ENCODE measurements around the gene TMCO4. TPM values are rescaled to one million over a fixed set of nuclear protein-coding genes. Genes with fewer than 3 reads are reported as not detected.

Gene TMCO4
- total and polyA plus RNA-seq, 9 donors, result 1.7 to 3.7 (median 2.0) TPM

DNA sequence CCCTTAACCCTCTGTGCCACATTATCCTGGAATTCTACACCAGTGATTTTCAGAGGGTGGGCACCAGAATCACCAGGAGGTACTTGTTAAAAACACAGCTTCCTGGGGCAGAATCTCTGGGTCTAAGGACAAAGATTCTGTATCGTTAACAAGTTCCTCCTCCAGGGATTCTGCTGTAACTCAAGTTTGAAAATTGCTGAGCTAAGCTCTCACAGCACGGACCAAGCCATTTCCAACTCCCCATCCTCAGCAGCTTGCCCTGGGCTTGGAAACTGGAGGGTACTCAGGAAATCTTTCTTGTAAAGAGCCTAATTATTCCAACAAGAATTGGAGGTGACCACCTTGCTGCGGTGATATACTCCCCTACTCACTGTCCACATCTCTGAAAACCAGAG, 48.8 kb downstream of the TMCO4 start:
- no peak overlapping the region for H3K4me3 ChIP-seq (ENCODE audit: low read length)
- DNase-seq, result no peak
- WGBS (ENCODE audit: insufficient coverage), result 60% methylated on average over 1 of the region's 3 CpGs
- H3K27ac ChIP-seq (ENCODE audit: low read length), result no peak overlapping the region
- H3K36me3 ChIP-seq (ENCODE audit: control insufficient read depth, insufficient read depth, low read length), result no peaks in the 10 kb centered on the region
- no peaks in the 10 kb centered on the region for H3K27me3 ChIP-seq (ENCODE audit: control insufficient read depth, insufficient read depth, low read length)
- no peaks in the 10 kb centered on the region for H3K4me1 ChIP-seq (ENCODE audit: control insufficient read depth, insufficient read depth, low read length)
- no peaks in the 10 kb centered on the region for H3K9me3 ChIP-seq (replicated peaks; ENCODE audit: control insufficient read depth, low read depth, low read length)

DNA sequence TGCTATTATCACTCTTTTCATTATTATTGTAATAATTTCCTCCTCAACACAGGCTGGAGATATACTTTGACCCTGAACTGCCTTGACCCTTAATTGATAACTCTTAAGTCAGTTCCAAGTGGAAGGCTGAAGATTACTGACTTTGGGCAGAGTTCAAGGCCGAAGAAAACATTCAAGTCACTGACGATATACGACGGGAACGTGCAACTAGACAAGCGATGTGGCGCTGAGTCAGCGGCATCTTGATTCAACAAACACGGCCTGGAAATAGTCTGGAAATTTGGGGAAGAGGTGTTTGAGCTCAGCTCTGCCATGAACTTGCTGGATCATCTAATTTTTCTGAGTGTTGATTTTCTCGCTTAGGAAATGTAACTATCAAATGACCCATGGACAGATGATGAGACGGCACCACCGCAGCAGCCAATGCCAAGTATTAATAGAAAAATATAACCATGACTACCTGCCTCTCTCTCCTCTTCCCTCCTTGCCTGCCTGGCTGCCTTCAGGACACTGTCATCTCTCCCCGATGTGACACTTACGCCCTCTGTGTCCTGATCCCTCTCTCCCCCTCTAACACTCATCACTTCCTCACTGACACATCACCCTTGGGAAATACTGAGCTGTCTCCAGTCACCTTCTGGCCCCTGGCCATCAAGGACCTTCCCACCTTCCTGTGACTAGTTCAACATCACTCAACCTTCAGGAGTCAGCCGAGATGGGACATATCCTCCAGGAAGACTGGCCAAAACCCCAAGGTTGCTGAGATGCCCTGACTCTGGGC, 49.4 kb downstream of the TMCO4 start:
- no peak for DNase-seq
- Histone ChIP-seq H3K4me3 (ENCODE audit: low read length) (no peak overlapping the region), H3K4me1 (ENCODE audit: control insufficient read depth, insufficient read depth, low read length) (no peaks in the 10 kb centered on the region), H3K27ac (ENCODE audit: low read length) (no peak overlapping the region), H3K27me3 (ENCODE audit: control insufficient read depth, insufficient read depth, low read length) (no peaks in the 10 kb centered on the region), H3K9me3 (replicated peaks; ENCODE audit: control insufficient read depth, low read depth, low read length) (no peaks in the 10 kb centered on the region), H3K36me3 (ENCODE audit: control insufficient read depth, insufficient read depth, low read length) (no peaks in the 10 kb centered on the region)
- 88% methylated on average over 14 of the region's 15 CpGs for WGBS (ENCODE audit: insufficient coverage)

DNA sequence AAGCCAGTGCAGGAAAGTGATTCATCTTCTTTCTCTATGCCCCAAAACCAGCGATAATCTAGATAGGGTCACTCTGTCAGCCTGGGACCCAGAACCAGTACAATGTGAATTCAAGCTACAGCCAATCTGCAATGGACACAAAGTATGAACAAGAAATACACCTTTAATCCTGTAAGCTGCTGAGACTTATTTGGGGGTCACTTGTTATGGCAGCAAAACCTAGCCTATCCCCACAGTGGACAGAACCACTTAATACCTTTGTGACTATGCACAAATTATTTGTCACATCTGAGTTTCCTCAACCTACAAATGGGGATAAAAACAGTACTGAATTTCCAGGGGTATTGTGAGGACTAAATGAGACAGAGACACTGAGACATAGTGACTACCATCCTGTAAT, 50.0 kb downstream of the TMCO4 start:
- DNase-seq, result no peak
- Histone ChIP-seq H3K36me3 (ENCODE audit: control insufficient read depth, insufficient read depth, low read length) (no peaks in the 10 kb centered on the region), H3K27ac (ENCODE audit: low read length) (no peak overlapping the region), H3K27me3 (ENCODE audit: control insufficient read depth, insufficient read depth, low read length) (no peaks in the 10 kb centered on the region), H3K9me3 (replicated peaks; ENCODE audit: control insufficient read depth, low read depth, low read length) (no peaks in the 10 kb centered on the region), H3K4me3 (ENCODE audit: low read length) (no peak overlapping the region), H3K4me1 (ENCODE audit: control insufficient read depth, insufficient read depth, low read length) (no peaks in the 10 kb centered on the region)
- no CpG with 5 or more reads among the region's 1 CpG for WGBS (ENCODE audit: insufficient coverage)

DNA sequence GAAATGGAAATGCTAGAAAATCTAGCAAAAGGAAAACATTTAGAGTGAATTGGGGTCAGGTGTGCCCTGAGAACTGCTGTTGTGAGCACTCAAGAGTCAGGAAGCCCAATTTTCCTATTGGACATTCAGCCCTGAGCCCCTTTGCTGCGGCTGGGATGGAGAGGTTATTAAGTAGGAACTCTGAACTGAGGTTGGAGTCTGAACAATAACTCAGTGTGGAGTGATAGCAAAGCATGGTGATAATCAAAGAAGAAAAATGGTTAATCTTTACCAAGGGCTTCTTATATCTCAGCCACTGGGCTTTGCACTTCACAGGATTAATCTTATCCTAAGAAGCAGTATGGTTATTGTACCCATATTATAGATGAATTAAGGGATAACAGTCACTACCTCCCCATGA, 52.0 kb downstream of the TMCO4 start:
- DNase-seq, result no peak
- H3K36me3 ChIP-seq (ENCODE audit: control insufficient read depth, insufficient read depth, low read length), result no peaks in the 10 kb centered on the region
- H3K4me1 ChIP-seq (ENCODE audit: control insufficient read depth, insufficient read depth, low read length), result no peaks in the 10 kb centered on the region
- no CpG with 5 or more reads among the region's 1 CpG for WGBS (ENCODE audit: insufficient coverage)
- H3K9me3 ChIP-seq (replicated peaks; ENCODE audit: control insufficient read depth, low read depth, low read length), result no peaks in the 10 kb centered on the region
- no peak overlapping the region for H3K4me3 ChIP-seq (ENCODE audit: low read length)
- H3K27me3 ChIP-seq (ENCODE audit: control insufficient read depth, insufficient read depth, low read length), result no peaks in the 10 kb centered on the region
- H3K27ac ChIP-seq (ENCODE audit: low read length), result no peak overlapping the region

DNA sequence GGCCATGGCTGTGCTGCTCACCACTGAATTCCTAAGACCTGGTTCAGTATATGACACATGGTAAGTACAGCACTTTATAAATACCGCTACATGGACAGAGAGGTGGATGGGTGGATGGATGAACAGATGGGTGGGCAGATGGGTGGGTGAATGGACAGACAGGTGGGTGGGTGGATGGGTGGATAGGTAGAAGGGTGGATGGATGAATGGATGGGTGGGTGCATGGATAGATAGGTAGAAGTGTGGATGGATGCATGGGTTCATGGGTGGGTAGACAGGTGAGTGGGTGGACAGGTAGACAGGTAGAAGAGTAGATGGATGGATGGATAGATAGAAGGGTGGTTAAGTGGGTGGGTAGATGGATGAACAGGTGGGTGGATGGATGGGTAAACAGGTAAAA, 54.8 kb downstream of the TMCO4 start:
- no peak for DNase-seq
- no peaks in the 10 kb centered on the region for H3K4me1 ChIP-seq (ENCODE audit: control insufficient read depth, insufficient read depth, low read length)
- no peaks in the 10 kb centered on the region for H3K9me3 ChIP-seq (replicated peaks; ENCODE audit: control insufficient read depth, low read depth, low read length)
- no peaks in the 10 kb centered on the region for H3K36me3 ChIP-seq (ENCODE audit: control insufficient read depth, insufficient read depth, low read length)
- H3K27ac ChIP-seq (ENCODE audit: low read length), result no peak overlapping the region
- 100% methylated on average over 1 of the region's 1 CpG for WGBS (ENCODE audit: insufficient coverage)
- no peaks in the 10 kb centered on the region for H3K27me3 ChIP-seq (ENCODE audit: control insufficient read depth, insufficient read depth, low read length)
- no peak overlapping the region for H3K4me3 ChIP-seq (ENCODE audit: low read length)

DNA sequence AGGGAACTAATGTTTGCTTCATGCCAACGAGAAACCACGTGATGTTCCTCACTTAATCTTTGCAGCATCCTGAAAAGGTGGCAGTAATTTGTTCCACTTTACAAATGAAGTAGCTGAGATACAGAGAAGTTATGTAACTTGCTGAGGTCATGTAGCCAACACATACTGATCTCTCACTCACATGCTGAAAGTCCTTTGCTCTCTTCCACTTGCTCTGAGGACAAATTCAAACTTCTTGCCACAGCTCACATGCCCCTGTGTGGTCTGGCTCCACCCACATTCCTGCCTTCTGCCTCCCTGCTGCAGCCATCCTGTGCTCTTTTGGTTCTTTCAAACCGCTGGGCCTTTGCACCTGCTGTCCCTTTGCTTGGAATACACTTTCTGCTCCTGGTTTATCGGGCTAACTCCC, 55.4 kb downstream of the TMCO4 start:
- no peak for DNase-seq
- Histone ChIP-seq H3K4me3 (ENCODE audit: low read length) (no peak overlapping the region), H3K9me3 (replicated peaks; ENCODE audit: control insufficient read depth, low read depth, low read length) (no peaks in the 10 kb centered on the region), H3K4me1 (ENCODE audit: control insufficient read depth, insufficient read depth, low read length) (no peaks in the 10 kb centered on the region), H3K27ac (ENCODE audit: low read length) (no peak overlapping the region), H3K36me3 (ENCODE audit: control insufficient read depth, insufficient read depth, low read length) (no peaks in the 10 kb centered on the region), H3K27me3 (ENCODE audit: control insufficient read depth, insufficient read depth, low read length) (no peaks in the 10 kb centered on the region)
- 100% methylated on average over 2 of the region's 4 CpGs for WGBS (ENCODE audit: insufficient coverage)

DNA sequence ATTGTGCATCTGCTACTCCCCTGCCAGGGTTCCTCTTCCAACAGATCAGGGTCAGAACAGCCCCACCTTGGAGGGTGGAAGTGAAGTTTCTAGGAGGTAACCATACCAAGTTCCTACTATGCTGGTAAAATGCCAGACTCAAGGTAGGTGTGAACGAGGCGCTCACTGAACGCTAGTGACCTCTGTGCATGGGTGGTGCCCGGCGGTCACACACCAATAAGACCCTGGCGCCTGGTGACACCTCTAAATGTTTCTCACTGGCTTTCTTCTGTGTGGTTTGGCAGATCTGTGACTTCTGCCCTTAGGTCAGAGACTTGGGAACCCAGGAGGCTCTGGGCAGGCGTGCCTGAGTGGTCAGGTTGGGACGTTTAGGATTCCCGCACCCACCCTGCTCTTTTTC, 55.9 kb downstream of the TMCO4 start:
- no peaks in the 10 kb centered on the region for H3K4me1 ChIP-seq (ENCODE audit: control insufficient read depth, insufficient read depth, low read length)
- 85% methylated on average over 9 of the region's 9 CpGs for WGBS (ENCODE audit: insufficient coverage)
- no peak for DNase-seq
- H3K36me3 ChIP-seq (ENCODE audit: control insufficient read depth, insufficient read depth, low read length), result no peaks in the 10 kb centered on the region
- no peaks in the 10 kb centered on the region for H3K27me3 ChIP-seq (ENCODE audit: control insufficient read depth, insufficient read depth, low read length)
- H3K4me3 ChIP-seq (ENCODE audit: low read length), result no peak overlapping the region
- H3K9me3 ChIP-seq (replicated peaks; ENCODE audit: control insufficient read depth, low read depth, low read length), result peaks cover 1% of the 10 kb centered on the region
- no peak overlapping the region for H3K27ac ChIP-seq (ENCODE audit: low read length)

DNA sequence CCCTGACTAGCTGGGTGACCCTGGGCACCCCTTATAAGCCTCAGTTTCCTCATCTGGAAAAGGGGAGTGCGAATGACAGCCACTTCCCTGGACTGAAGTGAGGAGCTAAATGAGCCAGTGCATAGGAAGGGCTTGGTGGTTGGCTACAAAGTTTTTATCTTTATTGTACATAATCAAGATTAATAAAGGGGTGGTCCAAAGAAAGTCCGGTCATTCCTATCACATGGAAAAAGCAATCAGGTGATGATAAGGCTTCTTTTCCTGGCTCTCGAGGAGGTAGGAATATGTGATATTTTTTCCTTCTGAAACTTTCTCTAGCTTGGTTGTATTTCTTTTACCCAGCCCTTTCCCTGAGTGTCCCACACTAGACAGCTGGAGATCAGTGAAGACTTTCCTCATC, 56.5 kb downstream of the TMCO4 start:
- Histone ChIP-seq H3K27me3 (ENCODE audit: control insufficient read depth, insufficient read depth, low read length) (no peaks in the 10 kb centered on the region), H3K4me1 (ENCODE audit: control insufficient read depth, insufficient read depth, low read length) (no peaks in the 10 kb centered on the region), H3K36me3 (ENCODE audit: control insufficient read depth, insufficient read depth, low read length) (no peaks in the 10 kb centered on the region), H3K9me3 (replicated peaks; ENCODE audit: control insufficient read depth, low read depth, low read length) (peaks cover 2% of the 10 kb centered on the region), H3K27ac (ENCODE audit: low read length) (no peak overlapping the region), H3K4me3 (ENCODE audit: low read length) (no peak overlapping the region)
- DNase-seq, result no peak
- no CpG with 5 or more reads among the region's 3 CpGs for WGBS (ENCODE audit: insufficient coverage)

DNA sequence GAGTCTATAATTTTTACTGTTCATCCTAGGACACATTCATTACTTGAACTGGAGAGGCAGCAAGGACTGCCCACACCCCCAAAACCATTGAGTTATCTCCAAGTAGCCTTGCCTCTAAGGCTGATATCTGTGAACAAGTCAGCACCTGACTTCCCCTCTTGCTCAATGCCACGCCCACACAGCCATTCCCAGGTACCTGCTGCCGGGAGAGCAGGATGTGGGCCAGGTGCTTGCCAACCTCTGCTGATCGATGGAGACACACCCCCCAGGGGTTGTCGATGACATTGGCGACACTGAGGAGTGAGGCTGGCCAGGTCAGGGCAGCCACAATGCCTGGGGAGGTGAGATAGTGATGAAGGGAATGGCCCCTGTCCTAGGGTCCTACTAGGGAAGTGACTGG, 60.1 kb downstream of the TMCO4 start:
- H3K27me3 ChIP-seq (ENCODE audit: control insufficient read depth, insufficient read depth, low read length), result no peaks in the 10 kb centered on the region
- WGBS (ENCODE audit: insufficient coverage), result 100% methylated on average over 4 of the region's 5 CpGs
- H3K36me3 ChIP-seq (ENCODE audit: control insufficient read depth, insufficient read depth, low read length), result no peaks in the 10 kb centered on the region
- H3K4me3 ChIP-seq (ENCODE audit: low read length), result no peak overlapping the region
- no peak overlapping the region for H3K27ac ChIP-seq (ENCODE audit: low read length)
- peaks cover 25% of the 10 kb centered on the region for H3K4me1 ChIP-seq (ENCODE audit: control insufficient read depth, insufficient read depth, low read length)
- DNase-seq, result no peak
- H3K9me3 ChIP-seq (replicated peaks; ENCODE audit: control insufficient read depth, low read depth, low read length), result peaks cover 2% of the 10 kb centered on the region

DNA sequence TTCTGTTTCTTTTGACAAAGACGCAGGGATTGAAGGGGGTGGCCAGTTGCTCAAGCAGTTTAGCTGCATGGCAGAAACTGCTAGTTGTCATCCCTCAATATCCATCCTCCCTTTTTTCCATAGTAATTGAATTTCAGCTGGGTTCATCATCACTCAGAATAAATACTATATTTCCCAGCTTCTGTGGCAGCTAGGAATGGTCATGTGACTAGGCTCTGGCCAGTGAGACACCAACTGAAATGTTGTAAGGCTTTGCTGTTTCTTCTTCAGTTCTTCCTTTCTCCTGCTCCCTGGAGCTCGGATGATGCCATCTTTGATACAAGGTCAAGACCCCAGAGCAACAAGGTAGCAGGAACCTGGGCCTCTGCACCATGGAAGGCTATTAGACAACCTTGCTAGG, 61.0 kb downstream of the TMCO4 start:
- DNase-seq, result no peak
- no peaks in the 10 kb centered on the region for H3K36me3 ChIP-seq (ENCODE audit: control insufficient read depth, insufficient read depth, low read length)
- H3K9me3 ChIP-seq (replicated peaks; ENCODE audit: control insufficient read depth, low read depth, low read length), result peaks cover 2% of the 10 kb centered on the region
- no peak overlapping the region for H3K27ac ChIP-seq (ENCODE audit: low read length)
- WGBS (ENCODE audit: insufficient coverage), result 93% methylated on average over 2 of the region's 2 CpGs
- H3K4me1 ChIP-seq (ENCODE audit: control insufficient read depth, insufficient read depth, low read length), result peaks cover 32% of the 10 kb centered on the region
- no peak overlapping the region for H3K4me3 ChIP-seq (ENCODE audit: low read length)
- no peaks in the 10 kb centered on the region for H3K27me3 ChIP-seq (ENCODE audit: control insufficient read depth, insufficient read depth, low read length)

DNA sequence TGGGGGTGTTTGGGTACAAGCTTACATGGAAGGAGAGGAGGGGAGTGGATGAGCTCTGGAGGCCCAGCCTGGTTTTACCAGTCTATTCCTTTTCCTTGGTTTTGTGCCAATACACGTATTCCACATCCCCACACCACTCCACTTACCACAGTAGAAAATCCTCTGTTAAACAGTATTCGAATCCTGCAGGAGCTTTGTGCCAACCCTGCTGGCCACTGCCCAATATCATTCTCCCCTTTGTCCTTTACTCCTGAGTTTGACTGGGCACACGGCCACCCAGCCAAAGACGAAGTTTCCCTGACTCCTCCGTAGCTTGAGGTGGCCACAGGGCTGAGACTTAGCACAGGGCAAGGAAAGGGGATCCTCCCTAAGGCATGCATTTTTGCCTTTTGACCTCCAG, 61.6 kb downstream of the TMCO4 start:
- no peak for DNase-seq
- Histone ChIP-seq H3K27me3 (ENCODE audit: control insufficient read depth, insufficient read depth, low read length) (no peaks in the 10 kb centered on the region), H3K4me3 (ENCODE audit: low read length) (no peak overlapping the region), H3K36me3 (ENCODE audit: control insufficient read depth, insufficient read depth, low read length) (no peaks in the 10 kb centered on the region), H3K27ac (ENCODE audit: low read length) (no peak overlapping the region), H3K4me1 (ENCODE audit: control insufficient read depth, insufficient read depth, low read length) (peaks cover 32% of the 10 kb centered on the region), H3K9me3 (replicated peaks; ENCODE audit: control insufficient read depth, low read depth, low read length) (peaks cover 2% of the 10 kb centered on the region)
- WGBS (ENCODE audit: insufficient coverage), result 49% methylated on average over 2 of the region's 5 CpGs

All from muscle of leg (tissue), 11 donors.